Mesenteric fat pad (tissue), 1 donor: ENCODE data around the gene HPSE2. TPM values are rescaled to one million over a fixed set of nuclear protein-coding genes. Genes with fewer than 3 reads are reported as not detected.
"Not testable (repeated sequence)": the region's sequence is repeated elsewhere in the genome, so short reads cannot be mapped to it uniquely, and the experiment has no call there.

ENCODE experiments used
- DNase-seq: peaks from one replicate; pipeline ENCODE4 v3.0.0-alpha.2; 2020; ENCODE audit warnings: low spot score
- total RNA-seq: library from RNA; stranded (reverse); fragmentation: NEBNext Ultra II Directional; extraction: Animal tissue kit (Norgen Biotek cat#: 25700); gene quantifications from one replicate; pipeline ENCODE4 v1.2.1, GENCODE V29; 2021
- donor health status: DM: yes; HTN: yes; CAD: no.

Gene HPSE2
- total RNA-seq, 1 donor from 2014 or later, result 1.9 TPM

GRCh38 chr10:99170116-99170675 lies 65.5 kb downstream of the HPSE2 start:
- no peak for DNase-seq

GRCh38 chr10:99161165-99161564 lies 74.5 kb downstream of the HPSE2 start:
- DNase-seq, result no peak

GRCh38 chr10:99143651-99144050 lies 92.0 kb downstream of the HPSE2 start:
- no peak for DNase-seq

- no peak for DNase-seq
Measured at GRCh38 chr10:99143011-99143410, 92.6 kb downstream of the HPSE2 start.

- not testable (repeated sequence) for DNase-seq
Measured at GRCh38 chr10:99132897-99133296, 102.8 kb downstream of the HPSE2 start.

- no peak for DNase-seq
Measured at GRCh38 chr10:99125879-99126278, 109.8 kb downstream of the HPSE2 start.

- DNase-seq, result peak; percentile 82
Measured at GRCh38 chr10:99124376-99124775, 111.3 kb downstream of the HPSE2 start.

- DNase-seq, result no peak
Measured at GRCh38 chr10:99123851-99124250, 111.8 kb downstream of the HPSE2 start.

GRCh38 chr10:99123336-99123735 lies 112.3 kb downstream of the HPSE2 start:
- no peak for DNase-seq

GRCh38 chr10:99119258-99119748 lies 116.3 kb downstream of the HPSE2 start:
- DNase-seq, result no peak

- no peak for DNase-seq
Measured at GRCh38 chr10:99115703-99116102, 119.9 kb downstream of the HPSE2 start.

- DNase-seq, result no peak
Measured at GRCh38 chr10:99085358-99085757, 150.3 kb downstream of the HPSE2 start.

- DNase-seq, result no peak
Measured at GRCh38 chr10:99084161-99084560, 151.5 kb downstream of the HPSE2 start.

- no peak for DNase-seq
Measured at GRCh38 chr10:99080275-99080945, 155.2 kb downstream of the HPSE2 start.

GRCh38 chr10:99062591-99062990 lies 173.1 kb downstream of the HPSE2 start:
- DNase-seq, result no peak

GRCh38 chr10:99058762-99059161 lies 176.9 kb downstream of the HPSE2 start:
- no peak for DNase-seq

- DNase-seq, result no peak
Measured at GRCh38 chr10:99057936-99058690, 177.5 kb downstream of the HPSE2 start.

GRCh38 chr10:99045671-99046070 lies 190.0 kb downstream of the HPSE2 start:
- DNase-seq, result no peak

GRCh38 chr10:99042051-99042771 lies 193.4 kb downstream of the HPSE2 start:
- no peak for DNase-seq

GRCh38 chr10:99041468-99041867 lies 194.2 kb downstream of the HPSE2 start:
- DNase-seq, result no peak

- no peak for DNase-seq
Measured at GRCh38 chr10:99013885-99014284, 221.8 kb downstream of the HPSE2 start.

GRCh38 chr10:99010286-99010685 lies 225.4 kb downstream of the HPSE2 start:
- no peak for DNase-seq
